PFSK-1 (cell line): ENCODE data around the gene RAB7A.

Experiments
- FOXP2 ChIP-seq: optimal IDR thresholded peaks from 2 replicates; pipeline ENCODE3; 2011; ENCODE audit warnings: borderline replicate concordance, control low read depth, inconsistent platforms; ENCODE audit not compliant: insufficient read depth; ENCODE audit errors: extremely low read length, extremely low read depth
- POLR2AphosphoS5 ChIP-seq: IDR thresholded peaks from 2 replicates; pipeline ENCODE4 v1.6.1; 2012; ENCODE audit warnings: low read depth, mild to moderate bottlenecking, control low read depth, low read length, moderate library complexity
- SIN3A ChIP-seq: IDR thresholded peaks from 2 replicates; pipeline ENCODE4 v1.6.1; 2012; ENCODE audit warnings: mild to moderate bottlenecking, low read length, moderate library complexity, borderline replicate concordance; ENCODE audit not compliant: insufficient read depth
- TAF1 ChIP-seq: IDR thresholded peaks from 2 replicates; pipeline ENCODE4 v1.6.1; 2012; ENCODE audit warnings: low read length, control low read depth, borderline replicate concordance; ENCODE audit not compliant: insufficient read depth
- TF ChIP-seq, protein P1 (sequence below), 2 experiments: IDR thresholded peaks; 2 replicates each; pipeline versions ENCODE4 v1.6.1 to v1.8.0; 2011 to 2012; ENCODE audit warnings: low read depth in 2 of 2, low read length in 2 of 2, control low read depth in 1 of 2, inconsistent platforms in 1 of 2, mild to moderate bottlenecking in 1 of 2, moderate library complexity in 1 of 2; ENCODE audit not compliant: insufficient read depth in 1 of 2

DNA sequence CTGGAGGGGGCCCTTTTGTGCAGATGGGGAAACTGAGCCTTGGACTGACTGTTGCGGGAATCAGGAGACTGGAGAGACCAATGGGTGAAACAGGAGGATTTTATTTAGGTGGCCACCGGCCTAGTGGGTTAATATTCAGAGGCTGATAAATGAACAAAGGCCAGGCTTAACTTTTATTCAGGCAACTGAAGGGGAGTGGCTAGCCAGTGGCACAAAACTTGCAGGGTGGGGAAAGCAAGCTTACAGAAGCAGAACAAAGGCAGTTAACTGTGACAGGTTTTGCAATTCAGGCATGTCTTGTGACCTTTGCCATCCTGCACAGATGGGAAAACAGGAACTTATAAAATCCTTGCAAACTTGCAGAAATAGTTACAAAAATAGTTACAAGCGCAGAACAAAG is 128.5 kb downstream of the RAB7A start:
- TF ChIP-seq POLR2AphosphoS5 = no peak
- TF ChIP-seq, protein P1, sequence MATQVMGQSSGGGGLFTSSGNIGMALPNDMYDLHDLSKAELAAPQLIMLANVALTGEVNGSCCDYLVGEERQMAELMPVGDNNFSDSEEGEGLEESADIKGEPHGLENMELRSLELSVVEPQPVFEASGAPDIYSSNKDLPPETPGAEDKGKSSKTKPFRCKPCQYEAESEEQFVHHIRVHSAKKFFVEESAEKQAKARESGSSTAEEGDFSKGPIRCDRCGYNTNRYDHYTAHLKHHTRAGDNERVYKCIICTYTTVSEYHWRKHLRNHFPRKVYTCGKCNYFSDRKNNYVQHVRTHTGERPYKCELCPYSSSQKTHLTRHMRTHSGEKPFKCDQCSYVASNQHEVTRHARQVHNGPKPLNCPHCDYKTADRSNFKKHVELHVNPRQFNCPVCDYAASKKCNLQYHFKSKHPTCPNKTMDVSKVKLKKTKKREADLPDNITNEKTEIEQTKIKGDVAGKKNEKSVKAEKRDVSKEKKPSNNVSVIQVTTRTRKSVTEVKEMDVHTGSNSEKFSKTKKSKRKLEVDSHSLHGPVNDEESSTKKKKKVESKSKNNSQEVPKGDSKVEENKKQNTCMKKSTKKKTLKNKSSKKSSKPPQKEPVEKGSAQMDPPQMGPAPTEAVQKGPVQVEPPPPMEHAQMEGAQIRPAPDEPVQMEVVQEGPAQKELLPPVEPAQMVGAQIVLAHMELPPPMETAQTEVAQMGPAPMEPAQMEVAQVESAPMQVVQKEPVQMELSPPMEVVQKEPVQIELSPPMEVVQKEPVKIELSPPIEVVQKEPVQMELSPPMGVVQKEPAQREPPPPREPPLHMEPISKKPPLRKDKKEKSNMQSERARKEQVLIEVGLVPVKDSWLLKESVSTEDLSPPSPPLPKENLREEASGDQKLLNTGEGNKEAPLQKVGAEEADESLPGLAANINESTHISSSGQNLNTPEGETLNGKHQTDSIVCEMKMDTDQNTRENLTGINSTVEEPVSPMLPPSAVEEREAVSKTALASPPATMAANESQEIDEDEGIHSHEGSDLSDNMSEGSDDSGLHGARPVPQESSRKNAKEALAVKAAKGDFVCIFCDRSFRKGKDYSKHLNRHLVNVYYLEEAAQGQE (IDR thresholded peaks at IDR 0.05; ENCODE audit: insufficient read depth in 1 of 2, low read depth in 2 of 2, low read length in 2 of 2) = no peak
- TF ChIP-seq FOXP2 = no peak
- no peak for TF ChIP-seq TAF1
- TF ChIP-seq SIN3A = no peak
